Adrenal gland (tissue), 12 donors: ENCODE data around the gene JADE2. TPM values are rescaled to one million over a fixed set of nuclear protein-coding genes. Genes with fewer than 3 reads are reported as not detected.

Experiments
- DNase-seq, 7 donors: peaks; one replicate each; pipeline ENCODE4 v3.0.0-alpha.2; 2019 to 2020
- H3K27ac ChIP-seq, 5 donors: fragments of 200-600 bp; sonication (generic) in 4 of 5; 1 replicate in 3 of 5; 2 replicates in 2 of 5; pipeline versions ENCODE4 v1.5.1 to v1.8.0; 2016 to 2020; ENCODE audit warnings: mild to moderate bottlenecking in 1 of 5
- H3K27me3 ChIP-seq: fragments of 200-600 bp; 2 replicates; pipeline ENCODE4 v1.8.0; 2021
- H3K36me3 ChIP-seq, 2 donors: fragments of 200-600 bp; replicated peaks in 1 of 2; 1 replicate in 1 of 2; 2 replicates in 1 of 2; pipeline versions ENCODE4 v1.5.1 to v1.8.0; 2018 to 2022
- H3K4me1 ChIP-seq, 2 donors: fragments of 200-600 bp; replicated peaks in 1 of 2; 1 replicate in 1 of 2; 2 replicates in 1 of 2; pipeline versions ENCODE4 v1.5.1 to v1.8.0; 2018 to 2021
- H3K4me3 ChIP-seq, 4 donors: fragments of 200-600 bp; sonication (generic) in 3 of 4; one replicate each; pipeline ENCODE4 v1.5.1; 2016 to 2018
- H3K9me3 ChIP-seq, 3 donors: fragments of 200-600 bp; sonication (generic) in 1 of 3; replicated peaks in 1 of 3; 1 replicate in 2 of 3; 2 replicates in 1 of 3; pipeline versions ENCODE4 v1.5.1 to v1.8.0; 2016 to 2021
- POLR2A ChIP-seq, 2 donors: fragments of 450-650 bp; IDR thresholded peaks; one replicate each; pipeline ENCODE4 v1.6.1; 2017; ENCODE audit warnings: antibody characterized with exemption in 2 of 2, mild to moderate bottlenecking in 2 of 2, moderate library complexity in 1 of 2
- WGBS, 4 donors: extraction: QIAGEN DNeasy Blood & Tissue Kit in 2 of 4; methylation state at CpG; one replicate each; pipeline versions ENCODE4 v1.1.5 to v1.1.7; 2013 to 2017; 5-methylcytosine and 5-hydroxymethylcytosine counted together
- intact Hi-C, 2 donors: fragments of 100-400 bp; cut with DNase I; formaldehyde crosslinking; loops; one replicate each; pipeline versions ENCODE4 v1.14.1 to v1.15.0; 2022 to 2023
- polyA plus RNA-seq, 3 donors: library from polyadenylated mRNA; stranded (reverse); fragments of 200-250 nt in 2 of 3; fragments of 350-450 nt in 1 of 3; fragmentation: Illumina TruSeq in 1 of 3; extraction: RNeasy Lipid Tissue Mini Kit (QIAGEN cat#74804) in 1 of 3; gene quantifications; one replicate each; pipeline ENCODE4 v1.2.3, GENCODE V29; 2013 to 2014
- total RNA-seq, 9 donors: library from RNA; depleted of rRNA in 4 of 9; stranded (reverse); fragments of >200 nt in 4 of 9; fragments of 120-200 nt in 1 of 9; fragmentation: NEBNext Ultra II Directional in 1 of 9; extraction: Animal tissue kit (Norgen Biotek cat#: 25700) in 1 of 9; gene quantifications; one replicate each; pipeline versions ENCODE4 v1.1.0 to v1.2.4, GENCODE V29; 2013 to 2023
- TF ChIP-seq, protein P1 (sequence below), 6 experiments: fragments of 450-650 bp in 4 of 6; fragments of 200-600 bp in 2 of 6; sonication (generic) in 1 of 6; IDR thresholded peaks; 1 replicate in 5 of 6; 2 replicates in 1 of 6; pipeline versions ENCODE4 v1.5.1 to v1.8.0; 2016 to 2021; ENCODE audit warnings: antibody characterized with exemption in 6 of 6, mild to moderate bottlenecking in 2 of 6, moderate library complexity in 1 of 6
- donor health status: healthy with polysubstance abuse.
- donor health status: Bipolar disorder and iron deficiency.
- donor health status: DM: yes; HTN: yes; CAD: no.
- donor health status: DM: no; HTN: no; CAD: no.
- donor health status: DM: no; HTN: no; CAD: no.
- donor health status: DM: yes; HTN: yes; CAD: no.

JADE2 gene
- total and polyA plus RNA-seq, 12 donors = 7.9 to 180 (median 70.2) TPM

DNA sequence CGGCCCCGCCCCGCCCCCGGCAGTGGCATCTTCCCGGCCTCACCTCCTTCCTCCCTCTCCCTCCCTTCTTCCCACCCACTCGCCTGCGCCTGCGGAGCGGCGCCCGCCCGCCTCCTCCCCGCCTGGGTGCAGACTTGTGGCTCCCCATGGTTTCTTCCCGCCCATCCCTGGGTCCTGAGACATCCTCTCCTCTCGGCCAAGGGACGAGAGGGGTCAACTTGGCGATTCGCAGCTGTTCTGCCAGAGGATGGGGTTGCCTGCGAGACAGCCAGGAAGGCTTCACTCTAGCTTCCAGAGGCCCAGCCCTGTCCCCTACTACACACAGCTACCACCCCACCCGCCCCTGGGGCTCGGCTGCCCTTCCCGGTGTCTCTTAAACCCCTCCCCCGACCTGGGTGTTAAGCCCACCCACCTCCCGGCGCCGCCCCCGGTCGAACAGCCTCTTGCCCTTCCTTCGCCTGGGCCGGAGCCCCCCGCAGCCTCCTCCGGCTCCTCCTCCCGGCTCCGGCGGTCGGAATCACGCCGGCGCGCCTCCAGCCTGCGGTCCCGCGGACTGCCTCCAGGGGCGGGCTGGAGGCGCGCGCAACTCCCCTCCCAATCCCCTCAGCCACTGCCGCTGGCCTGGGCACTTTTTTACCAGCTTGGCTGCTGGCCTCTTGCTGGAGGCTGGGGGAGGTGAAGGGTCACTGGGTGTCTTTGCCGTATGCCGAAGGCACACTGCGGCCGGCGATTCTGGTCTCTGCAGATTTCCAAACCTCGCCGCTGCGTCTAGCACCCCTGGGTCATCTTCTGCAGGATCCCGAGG is 1.9 kb downstream of the JADE2 start:
- intact Hi-C loops = loop anchor here (5.0 to 10.0 kb wide), 5 partner anchors 40 to 155 kb away; partner anchors contain the start of genes CDKN2AIPNL (in 2 of the 2) and UBE2B (in 1 of the 2)
- H3K9me3 ChIP-seq = no peaks in the 10 kb centered on the region
- no peaks in the 10 kb centered on the region for H3K36me3 ChIP-seq
- H3K4me3 ChIP-seq = peak overlapping the region; percentile 76 to 91 (median 88)
- H3K27ac ChIP-seq = peak overlapping the region; percentile 91 to 99 (median 98)
- DNase-seq = peak; percentile 84 to 91 (median 87)
- H3K27me3 ChIP-seq = no peaks in the 10 kb centered on the region
- WGBS, 4 donors = 0 to 2% (median 0%) methylated on average over 5 to 57 of the region's 57 CpGs
- H3K4me1 ChIP-seq = peaks cover 37 to 57% of the 10 kb centered on the region in 2 donors
- TF ChIP-seq, protein P1, sequence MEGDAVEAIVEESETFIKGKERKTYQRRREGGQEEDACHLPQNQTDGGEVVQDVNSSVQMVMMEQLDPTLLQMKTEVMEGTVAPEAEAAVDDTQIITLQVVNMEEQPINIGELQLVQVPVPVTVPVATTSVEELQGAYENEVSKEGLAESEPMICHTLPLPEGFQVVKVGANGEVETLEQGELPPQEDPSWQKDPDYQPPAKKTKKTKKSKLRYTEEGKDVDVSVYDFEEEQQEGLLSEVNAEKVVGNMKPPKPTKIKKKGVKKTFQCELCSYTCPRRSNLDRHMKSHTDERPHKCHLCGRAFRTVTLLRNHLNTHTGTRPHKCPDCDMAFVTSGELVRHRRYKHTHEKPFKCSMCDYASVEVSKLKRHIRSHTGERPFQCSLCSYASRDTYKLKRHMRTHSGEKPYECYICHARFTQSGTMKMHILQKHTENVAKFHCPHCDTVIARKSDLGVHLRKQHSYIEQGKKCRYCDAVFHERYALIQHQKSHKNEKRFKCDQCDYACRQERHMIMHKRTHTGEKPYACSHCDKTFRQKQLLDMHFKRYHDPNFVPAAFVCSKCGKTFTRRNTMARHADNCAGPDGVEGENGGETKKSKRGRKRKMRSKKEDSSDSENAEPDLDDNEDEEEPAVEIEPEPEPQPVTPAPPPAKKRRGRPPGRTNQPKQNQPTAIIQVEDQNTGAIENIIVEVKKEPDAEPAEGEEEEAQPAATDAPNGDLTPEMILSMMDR (IDR thresholded peaks at IDR 0.05) = peak; percentile 72 to 97 (median 91)
- peak; percentile 31 to 50 for TF ChIP-seq POLR2A (IDR thresholded peaks at IDR 0.05)

- DNase-seq = peak in 2 of 7 donors; percentile 44 to 45
- Histone ChIP-seq H3K9me3 (no peaks in the 10 kb centered on the region), H3K4me1 (peaks cover 41 to 63% of the 10 kb centered on the region in 2 donors), H3K27ac (peak overlapping the region; percentile 91 to 99 (median 98)), H3K36me3 (no peaks in the 10 kb centered on the region), H3K27me3 (no peaks in the 10 kb centered on the region), H3K4me3 (peak overlapping the region in 3 of 4 donors; percentile 76 to 91 (median 87))
- intact Hi-C loops = loop anchor here (5.0 to 10.0 kb wide), 5 partner anchors 39 to 156 kb away; partner anchors contain the start of genes CDKN2AIPNL (in 2 of the 2) and UBE2B (in 1 of the 2)
- TF ChIP-seq, protein P1 (IDR thresholded peaks at IDR 0.05) = no peak
- TF ChIP-seq POLR2A (IDR thresholded peaks at IDR 0.05) = no peak
- 18 to 26% (median 19%) methylated on average over 13 to 14 of the region's 14 CpGs for WGBS, 4 donors
Measured at GRCh38 chr5:134527961-134528424, 2.5 kb downstream of the JADE2 start.

DNA sequence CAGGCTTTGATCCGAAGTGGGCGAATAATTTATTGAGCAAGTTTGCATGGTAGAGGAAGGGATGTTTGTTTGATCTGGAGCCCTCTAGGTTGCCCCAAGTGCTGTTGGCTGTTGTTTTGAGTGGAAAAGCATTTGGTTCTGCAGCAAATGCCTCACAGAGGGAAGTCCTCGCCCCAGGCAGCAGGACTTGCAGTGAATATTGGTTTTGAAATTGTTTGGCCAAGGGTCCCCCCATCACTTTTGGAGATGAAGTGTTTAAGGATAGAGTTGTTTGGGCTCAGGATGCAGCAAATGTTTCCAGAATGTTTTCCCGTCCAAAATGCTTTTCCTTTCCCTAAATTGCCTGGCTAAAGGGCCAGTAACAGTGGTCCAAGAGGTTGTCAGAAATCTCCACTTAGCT is 3.1 kb downstream of the JADE2 start:
- Histone ChIP-seq H3K27ac (peak overlapping the region in 3 of 5 donors; percentile 97 to 99 (median 98)), H3K4me1 (peaks cover 44 to 63% of the 10 kb centered on the region in 2 donors), H3K36me3 (no peaks in the 10 kb centered on the region), H3K9me3 (no peaks in the 10 kb centered on the region), H3K4me3 (no peak overlapping the region), H3K27me3 (no peaks in the 10 kb centered on the region)
- DNase-seq = no peak
- intact Hi-C loops = loop anchor here (5.0 to 10.0 kb wide), 5 partner anchors 39 to 156 kb away; partner anchors contain the start of genes CDKN2AIPNL (in 2 of the 2) and UBE2B (in 1 of the 2)
- TF ChIP-seq, protein P1 (IDR thresholded peaks at IDR 0.05) = no peak
- TF ChIP-seq POLR2A (IDR thresholded peaks at IDR 0.05) = no peak
- 53 to 57% (median 54%) methylated on average over 4 of the region's 4 CpGs for WGBS, 4 donors

DNA sequence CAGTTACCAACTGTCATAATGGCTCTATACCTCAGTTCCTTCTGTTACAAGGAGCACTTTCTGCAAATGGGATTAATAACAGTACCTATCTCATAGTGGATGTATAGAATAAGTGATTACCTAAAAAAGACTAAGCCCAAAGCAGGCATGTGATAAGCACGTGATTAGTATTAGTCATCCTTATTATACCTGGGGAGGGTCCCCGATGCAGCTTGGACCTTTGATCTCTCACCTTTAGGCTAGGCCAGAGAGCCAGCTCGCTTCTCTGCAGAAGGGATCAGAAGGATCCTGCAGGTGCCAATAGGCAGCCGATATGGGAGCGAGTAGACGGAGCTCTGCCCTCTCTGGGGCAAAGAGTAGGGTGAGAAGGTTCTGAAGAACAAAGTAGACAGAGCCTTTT is 4.0 kb downstream of the JADE2 start:
- TF ChIP-seq, protein P1 (IDR thresholded peaks at IDR 0.05) = no peak
- TF ChIP-seq POLR2A (IDR thresholded peaks at IDR 0.05) = no peak
- no peaks in the 10 kb centered on the region for H3K36me3 ChIP-seq
- H3K27ac ChIP-seq = peak overlapping the region in 3 of 5 donors; percentile 41 to 99 (median 98)
- no peaks in the 10 kb centered on the region for H3K9me3 ChIP-seq
- no peaks in the 10 kb centered on the region for H3K27me3 ChIP-seq
- intact Hi-C loops = loop anchor here (5.0 to 10.0 kb wide), 5 partner anchors 38 to 157 kb away; partner anchors contain the start of genes CDKN2AIPNL (in 2 of the 2) and UBE2B (in 1 of the 2)
- H3K4me1 ChIP-seq = peaks cover 50 to 67% of the 10 kb centered on the region in 2 donors
- DNase-seq = no peak
- WGBS, 4 donors = 77 to 86% (median 80%) methylated on average over 6 of the region's 6 CpGs
- H3K4me3 ChIP-seq = no peak overlapping the region
